ENCODE data around the gene CEP128.

DNA sequence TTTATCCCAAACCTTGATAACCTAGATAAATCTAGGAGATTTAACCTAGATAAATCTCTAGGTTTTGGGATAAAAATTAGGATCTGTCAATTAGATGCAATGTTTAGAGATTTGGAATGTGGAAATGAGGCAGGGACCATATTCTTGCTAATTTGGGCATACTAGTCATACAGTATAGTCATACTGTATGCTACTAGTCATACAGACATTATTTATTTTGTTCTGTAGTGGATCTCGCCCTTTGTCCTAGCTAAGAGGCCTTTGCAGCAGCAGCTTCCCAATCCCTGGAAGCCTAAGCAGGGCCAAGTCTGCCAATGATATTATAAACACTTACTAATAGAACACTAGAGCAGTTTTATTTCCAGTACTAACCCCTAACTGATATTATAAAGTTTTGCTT, 136.4 kb downstream of the CEP128 start:
- TF ChIP-seq, protein P1, sequence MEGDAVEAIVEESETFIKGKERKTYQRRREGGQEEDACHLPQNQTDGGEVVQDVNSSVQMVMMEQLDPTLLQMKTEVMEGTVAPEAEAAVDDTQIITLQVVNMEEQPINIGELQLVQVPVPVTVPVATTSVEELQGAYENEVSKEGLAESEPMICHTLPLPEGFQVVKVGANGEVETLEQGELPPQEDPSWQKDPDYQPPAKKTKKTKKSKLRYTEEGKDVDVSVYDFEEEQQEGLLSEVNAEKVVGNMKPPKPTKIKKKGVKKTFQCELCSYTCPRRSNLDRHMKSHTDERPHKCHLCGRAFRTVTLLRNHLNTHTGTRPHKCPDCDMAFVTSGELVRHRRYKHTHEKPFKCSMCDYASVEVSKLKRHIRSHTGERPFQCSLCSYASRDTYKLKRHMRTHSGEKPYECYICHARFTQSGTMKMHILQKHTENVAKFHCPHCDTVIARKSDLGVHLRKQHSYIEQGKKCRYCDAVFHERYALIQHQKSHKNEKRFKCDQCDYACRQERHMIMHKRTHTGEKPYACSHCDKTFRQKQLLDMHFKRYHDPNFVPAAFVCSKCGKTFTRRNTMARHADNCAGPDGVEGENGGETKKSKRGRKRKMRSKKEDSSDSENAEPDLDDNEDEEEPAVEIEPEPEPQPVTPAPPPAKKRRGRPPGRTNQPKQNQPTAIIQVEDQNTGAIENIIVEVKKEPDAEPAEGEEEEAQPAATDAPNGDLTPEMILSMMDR (IDR thresholded peaks at IDR 0.05): no peak
- TF ChIP-seq EP300 (IDR thresholded peaks at IDR 0.05; ENCODE audit: low read depth): no peak
- TF ChIP-seq POLR2A (IDR thresholded peaks at IDR 0.05): no peak
- no peak for TF ChIP-seq POLR2AphosphoS5 (IDR thresholded peaks at IDR 0.05)

All from transverse colon (tissue), 4 donors.